Stimulated activated CD4-positive, alpha-beta T cell treated with anti-CD3 and anti-CD28 coated beads, Interleukin-12 subunit alpha, Interleukin-12 subunit beta, amount 100 ng/mL, for 24 hours (primary cell): ENCODE measurements around the gene MALSU1.

Experiments used
- DNase-seq, 2 experiments: peaks; one replicate each; pipeline ENCODE4 v3.0.0-alpha.2; 2020; ENCODE audit warnings: low read depth in 2 of 2

Gene MALSU1

GRCh38 chr7:23298885-23299769 is at the start of gene MALSU1:
MALSU1 (plus strand) TSS chr7:23299339; CDS start chr7:23299353, 14 bp downstream.
- DNase-seq = peak; percentile 96 to 98

DNA sequence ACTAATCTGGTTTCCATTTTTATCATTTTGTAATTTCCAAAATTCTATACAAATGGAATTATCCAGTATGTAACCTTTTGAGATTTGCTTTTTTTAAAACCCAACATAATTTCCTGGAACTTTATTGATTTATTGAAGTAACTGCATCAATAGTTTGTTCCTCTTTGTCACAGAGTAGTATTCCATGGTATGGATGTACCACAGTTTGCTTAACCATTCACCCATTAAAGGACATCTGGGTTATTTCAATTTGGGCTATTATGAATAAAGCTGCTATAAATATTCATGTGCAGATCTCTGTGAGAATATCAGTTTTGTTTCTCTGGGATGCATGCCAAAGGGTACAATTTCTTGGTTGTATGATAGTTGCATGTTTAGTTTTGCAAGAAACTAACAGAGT is 49.7 kb upstream of the MALSU1 start:
- DNase-seq = no peak

GRCh38 chr7:23254051-23254681 is 45.0 kb upstream of the MALSU1 start:
- no peak for DNase-seq

- no peak for DNase-seq
These were observed 42.4 kb upstream of the MALSU1 start for GRCh38 chr7:23256731-23257130.

GRCh38 chr7:23260371-23260770 is 38.8 kb upstream of the MALSU1 start:
- no peak for DNase-seq

GRCh38 chr7:23261843-23262452 is 37.2 kb upstream of the MALSU1 start:
- peak; percentile 16 to 55 for DNase-seq

- DNase-seq = no peak
These were observed 34.2 kb upstream of the MALSU1 start for GRCh38 chr7:23264916-23265458.

GRCh38 chr7:23266918-23267317 is 32.2 kb upstream of the MALSU1 start:
- no peak for DNase-seq

- DNase-seq = no peak
These were observed 31.8 kb upstream of the MALSU1 start for GRCh38 chr7:23267357-23267756.

- DNase-seq = no peak
These were observed 31.0 kb upstream of the MALSU1 start for GRCh38 chr7:23268167-23268566.

- DNase-seq = no peak
These were observed 30.4 kb upstream of the MALSU1 start for GRCh38 chr7:23268746-23269145.

DNA sequence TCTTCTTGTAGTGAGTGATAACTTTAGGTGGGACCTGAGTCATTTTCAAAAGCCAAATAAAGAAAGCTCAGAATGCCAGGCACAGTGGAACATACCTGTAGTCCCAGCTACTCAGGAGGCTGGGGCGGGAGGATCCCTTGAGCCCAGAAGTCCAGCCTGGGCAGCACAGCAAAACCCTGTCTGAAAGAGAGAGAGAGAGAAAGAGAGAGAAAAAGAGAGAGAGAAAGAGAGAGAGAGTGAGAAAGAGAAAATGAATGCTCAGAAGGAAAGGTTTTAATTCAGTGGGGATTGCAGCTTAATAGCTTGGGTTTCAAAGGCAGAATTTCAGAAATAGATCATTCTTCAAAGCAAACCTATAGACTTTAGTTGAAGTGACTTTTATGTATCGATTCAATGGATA is 26.9 kb upstream of the MALSU1 start:
- DNase-seq = no peak

GRCh38 chr7:23273141-23273599 is 26.0 kb upstream of the MALSU1 start:
- DNase-seq = peak; percentile 74 to 93

GRCh38 chr7:23275912-23276311 is 23.2 kb upstream of the MALSU1 start:
- no peak for DNase-seq

- no peak for DNase-seq
These were observed 22.8 kb upstream of the MALSU1 start for GRCh38 chr7:23276376-23276775.

DNA sequence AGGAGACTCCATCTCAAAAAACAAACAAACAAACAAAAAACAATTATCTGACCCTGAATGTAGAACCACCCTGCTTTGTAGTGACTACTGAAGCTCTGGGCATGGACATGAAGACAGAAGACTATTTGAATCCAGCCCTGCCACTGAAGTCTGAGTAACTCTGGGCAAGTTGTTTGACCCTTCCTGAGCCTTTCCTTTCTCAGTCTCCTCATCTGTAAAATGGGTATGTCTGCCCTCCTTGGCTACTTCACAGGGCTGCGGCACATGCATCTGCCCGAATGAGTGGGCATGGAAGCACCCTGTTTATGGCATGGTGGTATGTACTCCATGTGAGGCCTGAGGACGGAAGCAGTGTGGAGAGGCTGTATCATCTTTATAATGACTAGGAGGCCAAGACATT is 22.2 kb upstream of the MALSU1 start:
- no peak for DNase-seq

DNA sequence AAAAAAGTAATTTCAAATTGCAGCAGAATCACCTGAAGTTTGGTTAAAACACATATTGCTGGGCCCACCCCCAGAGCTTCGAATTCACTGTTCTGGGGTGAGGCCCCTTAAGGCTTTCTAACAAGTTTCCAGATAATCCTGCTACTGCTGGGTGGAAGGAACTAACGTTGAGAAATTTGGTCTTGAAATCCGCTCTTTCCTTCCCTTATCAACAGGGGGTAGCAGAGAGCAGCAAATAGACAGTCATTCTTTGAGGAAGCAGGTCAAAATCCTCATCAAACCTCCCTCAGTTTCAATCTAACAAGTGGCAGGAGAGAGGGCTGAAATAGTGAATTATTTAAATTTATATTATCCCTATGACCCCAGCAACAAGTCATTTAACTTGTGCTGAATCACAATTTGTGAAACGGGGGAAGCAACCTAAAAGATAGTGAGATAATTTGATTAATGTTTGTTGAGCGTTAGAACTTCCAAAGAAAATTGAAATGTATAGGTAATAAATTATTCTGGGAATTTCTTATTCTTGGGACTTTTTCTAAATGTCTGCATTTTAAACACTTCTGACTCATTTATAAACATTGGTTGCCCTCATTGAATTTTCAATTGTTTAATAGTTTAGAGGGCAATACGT is 21.7 kb upstream of the MALSU1 start:
- DNase-seq = no peak

GRCh38 chr7:23279819-23280525 is 19.2 kb upstream of the MALSU1 start:
- no peak for DNase-seq

GRCh38 chr7:23283086-23283485 is 16.1 kb upstream of the MALSU1 start:
- DNase-seq = no peak

- no peak for DNase-seq
These were observed 14.3 kb upstream of the MALSU1 start for GRCh38 chr7:23284871-23285270.
